Testis (tissue), 3 donors: Measurements from ENCODE around the gene WDCP. TPM values are rescaled to one million over a fixed set of nuclear protein-coding genes. Genes with fewer than 3 reads are reported as not detected.

Experiments
- DNase-seq: peaks from one replicate; pipeline ENCODE4 v3.0.0-alpha.2; 2019
- H3K27ac ChIP-seq, 2 donors: fragments of 200-600 bp; sonication (generic); one replicate each; pipeline ENCODE4 v1.5.1; 2019
- H3K27me3 ChIP-seq: fragments of 200-600 bp; sonication (generic); one replicate; pipeline ENCODE4 v1.5.1; 2019
- H3K36me3 ChIP-seq: fragments of 200-600 bp; sonication (generic); one replicate; pipeline ENCODE4 v1.5.1; 2017; ENCODE audit warnings: low read depth; ENCODE audit errors: missing control alignments
- H3K4me1 ChIP-seq: fragments of 200-600 bp; sonication (generic); one replicate; pipeline ENCODE4 v1.5.1; 2019
- H3K4me3 ChIP-seq, 2 donors: fragments of 200-600 bp; sonication (generic); one replicate each; pipeline ENCODE4 v1.5.1; 2017 to 2019
- H3K9me3 ChIP-seq: fragments of 200-600 bp; sonication (generic); one replicate; pipeline ENCODE4 v1.5.1; 2017
- CTCF ChIP-seq, 3 experiments: fragments of 450-650 bp in 2 of 3; fragments of 200-600 bp in 1 of 3; sonication (generic) in 1 of 3; IDR thresholded peaks; one replicate each; pipeline ENCODE4 v1.5.1; 2016 to 2019; ENCODE audit warnings: antibody characterized with exemption in 3 of 3, mild to moderate bottlenecking in 2 of 3, moderate library complexity in 1 of 3
- POLR2A ChIP-seq: fragments of 450-650 bp; IDR thresholded peaks from one replicate; pipeline ENCODE4 v1.6.1; 2017; ENCODE audit warnings: antibody characterized with exemption, mild to moderate bottlenecking, moderate library complexity
- WGBS, 2 donors: methylation state at CpG; one replicate each; pipeline ENCODE4 v1.1.5; 2018; 5-methylcytosine and 5-hydroxymethylcytosine counted together
- intact Hi-C: fragments of 100-400 bp; cut with DNase I; formaldehyde crosslinking; loops from one replicate; pipeline ENCODE4 v1.15.1; 2023; ENCODE audit warnings: low total_unique reads
- polyA plus RNA-seq: library from polyadenylated mRNA; stranded (reverse); fragments of 350-450 nt; fragmentation: Illumina TruSeq; extraction: RNeasy Lipid Tissue Mini Kit (QIAGEN cat#74804); gene quantifications from one replicate; pipeline ENCODE4 v1.2.3, GENCODE V29; 2014; ENCODE audit warnings: low read depth, low replicate concordance; ENCODE audit not compliant: insufficient read depth
- total RNA-seq, 2 donors: library from RNA; depleted of rRNA; stranded (reverse); fragments of >200 nt; gene quantifications; one replicate each; pipeline ENCODE4 v1.2.3, GENCODE V29; 2016

Gene WDCP
- total and polyA plus RNA-seq, 3 donors from 2014 or later = 9.8 to 11.5 (median 10.4) TPM

GRCh38 chr2:24011250-24012104 lies 35.7 kb downstream of the WDCP start:
- TF ChIP-seq CTCF (IDR thresholded peaks at IDR 0.05) (no peak), POLR2A (no peak)
- H3K27me3 ChIP-seq = no peaks in the 10 kb centered on the region
- H3K4me1 ChIP-seq = peaks cover 4% of the 10 kb centered on the region
- no peak overlapping the region for H3K27ac ChIP-seq
- WGBS, 2 donors = 75 to 79% methylated on average over 7 of the region's 7 CpGs
- H3K4me3 ChIP-seq = no peak overlapping the region
- DNase-seq = no peak
- no peaks in the 10 kb centered on the region for H3K9me3 ChIP-seq
- intact Hi-C loops = no loop called here
- no peaks in the 10 kb centered on the region for H3K36me3 ChIP-seq

- Histone ChIP-seq H3K27ac (no peak overlapping the region), H3K9me3 (no peaks in the 10 kb centered on the region), H3K36me3 (no peaks in the 10 kb centered on the region), H3K4me1 (peaks cover 4% of the 10 kb centered on the region), H3K27me3 (no peaks in the 10 kb centered on the region), H3K4me3 (peak overlapping the region; percentile 24 to 38)
- 42 to 53% methylated on average over 5 to 25 of the region's 37 CpGs for WGBS, 2 donors
- DNase-seq = no peak
- intact Hi-C loops = no loop called here
- no peak for TF ChIP-seq CTCF (IDR thresholded peaks at IDR 0.05)
- no peak for TF ChIP-seq POLR2A
Measured at GRCh38 chr2:24010477-24011249, 36.5 kb downstream of the WDCP start.

- Histone ChIP-seq H3K27me3 (no peaks in the 10 kb centered on the region), H3K4me3 (peak within 1 kb of the TSS; percentile 24 to 38), H3K9me3 (no peaks in the 10 kb centered on the region), H3K36me3 (no peaks in the 10 kb centered on the region), H3K27ac (no peak within 1 kb of the TSS), H3K4me1 (peaks cover 4% of the 10 kb centered on the region)
- DNase-seq = no peak
- intact Hi-C loops = no loop called here
- WGBS, 2 donors = 2 to 5% methylated on average over 17 to 55 of the region's 75 CpGs
- TF ChIP-seq CTCF (IDR thresholded peaks at IDR 0.05) (no peak), POLR2A (no peak)
Measured at GRCh38 chr2:24009680-24010476, 37.3 kb downstream of the WDCP start, which contains the start of gene MFSD2B. Gene MFSD2B, plus strand, starts transcription at chr2:24010085. Its CDS starts 12 bp downstream, at chr2:24010097.

GRCh38 chr2:24009367-24009679 lies 37.9 kb downstream of the WDCP start:
- no peak for TF ChIP-seq POLR2A
- no peak for TF ChIP-seq CTCF (IDR thresholded peaks at IDR 0.05)
- 62 to 63% methylated on average over 9 of the region's 9 CpGs for WGBS, 2 donors
- DNase-seq = no peak
- no peaks in the 10 kb centered on the region for H3K27me3 ChIP-seq
- no peak overlapping the region for H3K27ac ChIP-seq
- intact Hi-C loops = no loop called here
- no peaks in the 10 kb centered on the region for H3K36me3 ChIP-seq
- H3K9me3 ChIP-seq = no peaks in the 10 kb centered on the region
- H3K4me1 ChIP-seq = peaks cover 4% of the 10 kb centered on the region
- peak overlapping the region in 1 of 2 donors; percentile 38 for H3K4me3 ChIP-seq
